Prostate gland (tissue), 2 donors: ENCODE results near the gene HSPA9.

Experiments used
- CTCF ChIP-seq, 4 experiments: fragments of 200-600 bp in 2 of 4; fragments of 450-650 bp in 2 of 4; sonication (generic) in 2 of 4; IDR thresholded peaks; 1 replicate in 3 of 4; 2 replicates in 1 of 4; pipeline ENCODE4 v1.5.1; 2016 to 2019; ENCODE audit warnings: antibody characterized with exemption in 4 of 4, mild to moderate bottlenecking in 2 of 4, moderate library complexity in 2 of 4
- POLR2A ChIP-seq: fragments of 450-650 bp; IDR thresholded peaks from one replicate; pipeline ENCODE4 v1.6.1; 2016; ENCODE audit warnings: antibody characterized with exemption, mild to moderate bottlenecking
- POLR2AphosphoS5 ChIP-seq: sonication (generic); formaldehyde crosslinking; IDR thresholded peaks from one replicate; pipeline ENCODE4 v1.6.1; 2017; ENCODE audit warnings: antibody characterized with exemption

- TF ChIP-seq CTCF (IDR thresholded peaks at IDR 0.05), result peak in 2 of 4 experiments; percentile 50 to 54
- TF ChIP-seq POLR2A, result no peak
- no peak for TF ChIP-seq POLR2AphosphoS5
Observed at GRCh38 chr5:138595180-138595795, 20.1 kb upstream of the HSPA9 start.
